A172 (cell line): ENCODE data around the gene PNMA6F. TPM values are rescaled to one million over a fixed set of nuclear protein-coding genes. Genes with fewer than 3 reads are reported as not detected.
"Not testable (repeated sequence)": the region's sequence is repeated elsewhere in the genome, so short reads cannot be mapped to it uniquely, and the experiment has no call there.

Experiments
- DNase-seq: peaks from one replicate; pipeline ENCODE4 v3.0.0-alpha.2; 2015; ENCODE audit warnings: low spot score
- total RNA-seq: library from RNA; depleted of rRNA; stranded (reverse); fragments of >200 nt; shearing (Covaris generic); gene quantifications from 2 replicates; pipeline ENCODE4 v1.2.3, GENCODE V29; 2014; rRNA removed

The PNMA6F gene
- total RNA-seq, 1 experiment from 2014 or later = not detected

GRCh38 chrX:153302796-153303195 is 18.8 kb downstream of the PNMA6F start:
- no peak for DNase-seq

DNA sequence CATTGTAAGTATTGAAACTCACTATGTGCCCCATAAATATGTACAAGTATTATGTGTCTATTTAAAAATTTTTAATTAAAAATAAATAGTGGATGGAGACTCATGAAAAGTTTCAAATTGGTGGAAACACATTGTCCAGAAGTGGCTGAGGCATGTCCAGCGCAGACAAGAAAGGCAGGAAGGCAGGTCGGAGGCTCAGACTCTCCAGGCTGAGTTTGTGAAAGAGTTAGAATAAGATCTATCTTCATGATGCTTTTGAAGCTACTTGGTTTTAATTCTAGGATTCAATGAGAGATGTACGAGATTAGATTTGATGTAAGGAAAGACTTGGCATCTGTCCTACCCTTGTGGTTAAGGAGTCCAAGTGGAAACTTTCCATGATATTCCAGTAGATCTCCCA is 19.8 kb downstream of the PNMA6F start:
- no peak for DNase-seq

- no peak for DNase-seq
Measured at GRCh38 chrX:153299855-153300254, 21.7 kb downstream of the PNMA6F start.

DNA sequence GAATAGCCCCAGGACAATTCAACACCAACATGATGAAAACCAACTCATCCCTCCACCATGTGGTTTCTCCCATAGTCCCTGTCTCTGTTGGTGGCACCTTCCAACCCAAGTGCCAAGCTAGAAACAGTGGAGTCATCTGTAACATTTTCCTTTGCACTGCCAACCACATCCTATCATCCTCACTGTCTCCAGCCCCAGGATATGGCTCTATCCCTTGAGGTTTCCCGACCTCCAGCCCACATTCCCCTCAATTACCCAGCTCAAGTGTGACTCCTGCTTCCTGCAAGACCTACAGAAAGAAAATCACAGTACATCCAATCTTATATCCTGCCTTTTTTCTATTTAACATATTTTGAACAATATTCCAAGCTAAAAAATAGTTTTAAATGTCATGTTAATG is 24.2 kb downstream of the PNMA6F start:
- no peak for DNase-seq

DNA sequence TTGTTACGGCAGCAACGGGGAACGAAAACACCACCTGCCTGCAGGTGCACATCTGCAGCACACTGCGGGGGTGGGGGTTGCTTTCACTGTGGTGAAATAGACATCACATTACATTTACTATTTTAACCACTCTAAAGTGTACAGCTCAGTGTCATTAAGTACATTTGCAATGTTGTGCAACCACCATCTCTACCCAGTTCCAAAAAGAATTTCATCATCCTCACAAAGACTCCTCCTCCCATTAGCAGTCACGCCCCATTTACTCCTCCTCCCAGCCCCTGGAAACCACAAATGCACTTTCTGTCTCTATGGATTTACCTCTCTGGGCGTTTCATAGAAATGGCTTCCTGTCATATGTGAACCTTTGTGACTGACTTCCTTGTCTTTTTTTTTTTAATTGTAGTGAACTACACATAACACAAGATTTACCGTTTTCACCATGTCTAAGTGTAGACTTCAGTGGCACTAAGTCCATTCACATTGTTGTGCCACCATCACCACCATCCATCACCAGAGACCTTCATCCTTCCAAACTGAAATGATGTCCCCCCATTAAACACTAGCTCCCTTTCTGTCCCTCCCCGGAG is 28.0 kb downstream of the PNMA6F start:
- not testable (repeated sequence) for DNase-seq

DNA sequence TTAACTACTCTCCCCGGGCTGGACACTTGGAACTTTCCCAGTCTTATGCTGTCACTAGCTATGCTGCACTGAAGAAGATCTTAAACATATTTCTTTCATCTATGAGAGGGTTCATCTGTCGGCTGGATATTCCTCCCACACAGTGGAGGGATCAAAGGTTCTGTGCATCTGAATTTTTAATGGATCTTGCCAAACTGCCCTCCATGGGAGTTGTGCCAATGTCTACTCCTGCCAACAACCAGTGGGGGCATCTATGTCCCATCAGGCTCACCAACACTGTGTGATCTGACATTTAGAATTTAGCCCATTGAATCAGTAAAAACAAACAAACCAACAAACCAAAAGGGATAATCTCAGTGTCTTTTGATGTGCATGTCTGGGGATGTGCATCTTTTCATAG is 32.8 kb downstream of the PNMA6F start:
- DNase-seq = not testable (repeated sequence)

- DNase-seq = not testable (repeated sequence)
Measured at GRCh38 chrX:153285678-153286077, 35.9 kb downstream of the PNMA6F start.

DNA sequence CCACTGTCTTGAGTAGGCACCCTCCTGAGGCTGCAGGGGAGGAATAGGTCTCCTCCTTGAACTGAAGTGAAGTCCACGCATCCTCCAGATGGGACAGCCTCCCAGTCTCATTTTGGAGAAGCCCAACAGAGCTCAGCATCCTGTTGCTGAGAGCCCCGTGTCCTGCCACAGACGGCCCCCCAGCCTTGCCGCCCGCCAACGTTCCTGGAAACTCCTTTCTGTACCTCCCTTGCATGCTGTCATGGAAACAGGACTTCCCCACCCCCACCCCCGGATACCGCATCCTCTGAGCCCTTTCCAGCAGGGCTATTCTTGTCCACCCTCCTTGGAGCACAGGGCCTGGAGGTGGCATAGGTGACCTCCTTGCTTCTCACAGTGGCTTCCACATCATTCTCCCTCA is 37.6 kb downstream of the PNMA6F start:
- DNase-seq = not testable (repeated sequence)

- not testable (repeated sequence) for DNase-seq
Measured at GRCh38 chrX:153281784-153282183, 39.8 kb downstream of the PNMA6F start.

DNA sequence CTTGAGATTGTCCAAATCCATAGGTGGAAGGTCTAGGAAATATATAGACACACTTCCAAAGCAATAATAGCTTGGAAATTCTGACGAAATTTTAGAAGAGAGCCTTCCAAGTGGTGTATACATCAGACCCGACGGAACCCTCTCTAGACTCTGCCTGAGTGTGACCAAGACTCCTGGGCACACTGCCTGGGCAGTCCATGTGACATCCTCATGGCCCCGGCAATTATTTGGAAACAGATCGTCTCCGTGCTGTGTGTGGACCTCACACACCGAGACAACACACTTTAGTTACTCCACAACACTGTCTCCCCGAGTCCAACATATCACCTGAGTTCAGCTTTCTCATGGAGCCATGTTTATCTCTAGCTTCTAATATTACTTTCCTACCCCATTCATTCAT is 42.3 kb downstream of the PNMA6F start:
- not testable (repeated sequence) for DNase-seq

- not testable (repeated sequence) for DNase-seq
Measured at GRCh38 chrX:153276049-153276448, 45.5 kb downstream of the PNMA6F start.

DNA sequence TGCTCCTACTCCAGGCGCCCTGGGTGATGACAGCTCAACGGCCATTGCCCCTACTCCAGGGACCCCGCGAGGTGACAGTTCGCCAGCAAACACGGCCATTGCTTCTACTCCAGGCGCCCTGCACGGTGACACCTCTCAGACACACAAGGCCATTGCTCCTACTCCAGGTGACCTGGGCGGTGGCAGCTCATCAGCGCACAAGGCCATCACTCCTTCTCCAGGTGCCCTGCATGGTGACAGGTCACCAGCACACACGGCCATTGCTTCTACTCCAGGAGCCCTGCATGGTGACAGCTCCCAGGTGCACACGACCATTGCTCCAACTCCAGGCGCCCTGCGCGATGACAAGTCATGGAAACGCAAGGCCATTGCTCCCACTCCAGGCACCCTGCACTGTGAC is 46.1 kb downstream of the PNMA6F start:
- DNase-seq = not testable (repeated sequence)

GRCh38 chrX:153272584-153272983 is 49.0 kb downstream of the PNMA6F start:
- not testable (repeated sequence) for DNase-seq

DNA sequence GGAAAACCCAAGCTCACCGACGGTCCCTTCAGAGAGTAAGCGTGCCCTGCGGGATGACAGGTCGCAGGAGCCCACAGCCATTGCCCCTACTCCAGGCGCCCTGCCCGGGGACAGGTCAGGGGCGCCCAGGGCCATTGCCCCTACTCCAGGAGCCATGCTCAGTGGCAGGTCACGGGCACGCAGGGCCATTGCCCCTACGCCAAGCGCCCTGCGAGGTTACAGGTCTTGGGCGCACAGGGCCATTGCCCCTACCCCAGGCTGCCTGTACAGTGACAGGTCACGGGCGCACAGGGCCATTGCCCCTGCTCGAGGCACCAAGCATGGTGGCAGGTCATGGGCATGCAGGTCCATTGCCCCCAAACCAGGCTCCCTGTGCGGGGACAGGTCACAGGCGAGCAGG is 49.5 kb downstream of the PNMA6F start:
- not testable (repeated sequence) for DNase-seq

Other genes starting within 250 kb of the PNMA6F start
- gene PNMA6A, start 249.3 kb downstream of the PNMA6F start, total RNA-seq = 3.5 and 4.1 TPM in 2 replicates
- not detected in 2 replicates for gene MAGEA1, start 142.5 kb downstream of the PNMA6F start, total RNA-seq
- 7.0 and 7.3 TPM in 2 replicates for gene ZNF275, start 12.4 kb upstream of the PNMA6F start, total RNA-seq
- not detected in 2 replicates for gene PNMA6E, start 79.6 kb upstream of the PNMA6F start, total RNA-seq
- gene ZFP92, start 89.7 kb upstream of the PNMA6F start, total RNA-seq = 1.9 and 2.0 TPM in 2 replicates
- 0.62 and 9.5 TPM in 2 replicates for gene TREX2, start 124.3 kb upstream of the PNMA6F start, total RNA-seq
- gene HAUS7, start 148.8 kb upstream of the PNMA6F start, total RNA-seq = 55.7 and 62.6 TPM in 2 replicates
- not detected in 2 replicates for gene BGN, start 173.2 kb upstream of the PNMA6F start, total RNA-seq
- gene ATP2B3, start 195.9 kb upstream of the PNMA6F start, total RNA-seq = not detected in 2 replicates